Fibroblast of peridontal ligament (primary cell): ENCODE data around the gene NELFE.
"Not testable (repeated sequence)": the region's sequence is repeated elsewhere in the genome, so short reads cannot be mapped to it uniquely, and the experiment has no call there.

Experiments
- DNase-seq: peaks from one replicate; pipeline ENCODE4 v3.0.0-alpha.2; 2010; ENCODE audit errors: extremely low read depth

NELFE gene

DNA sequence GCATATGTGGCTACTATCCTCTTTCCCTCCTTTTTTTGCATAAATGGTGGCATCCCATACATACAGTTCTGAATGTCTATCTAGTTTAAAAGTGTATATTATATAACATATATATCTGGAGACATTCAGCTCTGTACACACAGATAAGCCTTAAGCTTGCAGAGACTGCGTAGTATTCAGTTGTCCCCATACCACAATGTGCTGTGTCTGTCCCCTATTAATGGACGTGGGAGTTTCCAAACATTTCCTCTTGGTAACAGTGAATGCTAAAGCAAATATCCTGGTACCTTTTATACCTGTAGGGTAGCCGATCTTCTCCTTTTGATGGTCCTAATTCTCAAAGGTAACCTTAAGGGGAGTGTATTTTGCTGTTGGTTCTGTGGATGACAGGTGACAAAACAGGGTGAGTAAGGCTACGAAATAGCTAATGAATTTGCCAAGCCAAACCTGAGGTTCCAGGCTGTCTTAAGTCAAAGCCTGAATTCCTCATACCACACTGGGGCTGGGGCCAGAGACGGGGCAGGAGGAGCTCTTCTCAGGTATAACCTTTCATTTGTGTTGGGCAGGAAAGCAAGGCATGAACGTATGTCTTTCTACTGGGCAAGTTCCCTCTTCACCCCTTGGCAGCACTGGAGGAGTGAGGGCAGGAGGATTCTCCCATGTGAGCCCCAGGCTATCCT lies 39.0 kb downstream of the NELFE start:
- DNase-seq = no peak

DNA sequence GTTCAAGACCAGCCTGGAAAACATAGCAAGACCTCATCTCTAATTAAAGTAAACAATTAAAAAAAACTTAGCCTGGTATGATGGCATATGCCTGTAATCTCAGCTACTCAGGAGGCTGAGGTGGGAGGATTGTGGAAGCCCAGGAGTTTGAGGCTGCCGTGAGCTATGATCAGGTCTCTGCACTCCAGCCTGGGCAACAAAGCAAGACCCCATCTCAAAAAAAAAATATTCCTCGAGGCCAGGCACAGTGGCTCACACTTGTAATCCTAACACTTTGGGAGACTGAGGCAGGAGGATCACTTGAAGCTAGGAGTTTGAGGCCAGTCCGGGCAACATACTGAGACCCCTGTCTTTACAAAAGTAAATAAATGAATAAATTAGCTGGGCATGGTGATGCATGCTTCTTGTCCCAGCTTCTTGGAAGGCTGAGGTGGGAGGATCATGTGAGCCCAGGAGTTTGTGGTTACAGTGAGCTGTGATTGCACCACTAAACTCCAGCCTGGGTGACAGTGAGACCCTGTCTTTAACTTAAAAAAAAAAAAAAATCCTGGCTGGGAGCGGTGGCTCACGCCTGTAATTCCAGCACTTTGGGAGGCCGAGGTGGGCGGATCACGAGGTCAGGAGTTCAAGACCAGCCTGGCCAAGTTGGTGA lies 40.6 kb downstream of the NELFE start:
- DNase-seq = no peak

DNA sequence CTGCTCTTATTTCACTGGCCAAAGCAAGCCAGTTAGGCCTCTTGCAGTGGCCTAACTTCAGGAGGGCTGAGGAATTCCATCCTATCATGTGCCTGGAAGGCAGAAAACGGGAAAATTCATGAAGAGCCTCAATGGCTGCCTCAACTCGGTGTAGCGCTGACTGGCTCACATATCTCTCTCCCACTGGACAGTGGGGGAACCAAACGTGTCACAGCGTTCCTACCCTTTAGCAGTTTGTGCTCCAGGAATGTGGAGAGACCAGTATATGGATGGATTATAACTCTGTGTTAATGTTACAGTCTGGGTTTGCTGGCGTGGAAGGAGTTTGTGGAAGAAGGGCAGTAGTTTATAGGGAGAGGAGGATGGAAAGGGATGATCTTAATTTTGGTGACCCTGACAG lies 43.0 kb downstream of the NELFE start:
- DNase-seq = no peak

DNA sequence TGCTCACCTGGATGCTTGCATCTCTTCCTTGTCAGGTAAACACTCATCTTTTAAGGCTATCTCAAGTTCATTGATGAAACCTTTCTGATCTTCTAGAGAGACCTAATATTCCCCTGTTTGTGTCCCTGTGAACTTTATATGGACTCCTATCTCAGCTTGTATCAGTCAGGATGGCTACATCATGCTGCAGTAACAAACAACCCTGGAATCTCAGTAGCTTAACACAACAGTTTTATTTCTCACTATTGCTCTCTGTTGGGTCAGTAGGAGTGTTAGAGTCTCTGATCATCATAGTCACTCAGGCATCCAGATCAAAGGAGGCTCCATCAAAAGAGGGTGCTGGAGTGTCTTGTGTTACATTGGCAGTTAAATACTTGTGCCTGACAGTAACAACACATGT lies 43.4 kb downstream of the NELFE start:
- DNase-seq = no peak

DNA sequence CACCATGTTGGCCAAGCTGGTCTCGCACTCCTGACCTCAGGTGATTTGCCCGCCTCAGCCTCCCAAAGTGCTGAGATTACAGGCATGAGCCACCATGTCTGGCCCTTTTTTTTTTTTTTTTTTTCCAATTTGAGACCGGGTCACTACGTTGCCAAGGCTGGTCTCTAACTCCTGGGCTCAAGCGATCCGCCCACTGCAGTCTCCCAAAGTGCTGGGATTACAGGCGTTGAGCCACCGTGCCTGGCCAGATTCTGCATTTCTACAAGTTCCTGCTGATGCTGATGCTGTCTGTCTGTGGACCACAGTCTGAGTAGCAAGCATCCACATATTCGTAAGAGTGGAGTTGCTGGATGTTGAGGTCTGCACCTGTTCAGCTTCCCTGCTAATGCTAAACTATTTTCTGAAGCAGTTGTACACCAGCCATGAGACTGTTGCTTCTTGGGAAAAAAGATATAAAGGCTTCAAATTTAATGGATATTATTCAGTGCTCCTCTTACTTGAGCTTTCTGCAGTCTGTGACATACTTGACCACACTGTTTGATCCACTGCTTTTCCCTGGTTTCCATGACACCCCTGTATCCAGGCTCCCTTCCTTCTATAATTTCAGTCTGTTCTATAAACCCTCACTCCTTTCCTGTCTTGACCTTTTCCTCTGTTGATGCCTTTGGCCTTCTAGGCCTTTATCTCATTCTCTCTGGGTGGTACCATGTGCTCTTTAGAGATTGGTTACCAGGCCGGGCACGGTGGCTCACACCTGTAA lies 46.8 kb downstream of the NELFE start:
- DNase-seq = peak; percentile 25

DNA sequence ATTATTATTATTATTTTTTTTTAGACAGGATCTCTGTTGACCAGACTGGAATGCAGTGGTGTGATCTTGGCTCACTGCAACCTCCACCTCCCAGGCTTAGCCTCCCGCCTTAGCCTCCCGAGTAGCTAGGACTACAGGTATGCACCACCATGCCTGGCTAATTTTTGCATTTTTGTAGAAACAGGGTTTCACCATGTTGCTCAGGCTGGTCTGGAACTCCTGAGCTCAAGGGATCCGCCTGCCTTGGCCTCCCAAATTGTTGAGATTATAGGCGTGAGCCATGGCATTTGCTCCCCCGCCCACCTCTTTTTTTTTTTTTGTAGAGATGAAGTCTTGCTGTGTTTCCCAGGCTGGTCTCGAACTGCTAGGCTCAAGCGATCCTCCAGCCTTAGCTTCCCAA lies 49.5 kb downstream of the NELFE start:
- not testable (repeated sequence) for DNase-seq

DNA sequence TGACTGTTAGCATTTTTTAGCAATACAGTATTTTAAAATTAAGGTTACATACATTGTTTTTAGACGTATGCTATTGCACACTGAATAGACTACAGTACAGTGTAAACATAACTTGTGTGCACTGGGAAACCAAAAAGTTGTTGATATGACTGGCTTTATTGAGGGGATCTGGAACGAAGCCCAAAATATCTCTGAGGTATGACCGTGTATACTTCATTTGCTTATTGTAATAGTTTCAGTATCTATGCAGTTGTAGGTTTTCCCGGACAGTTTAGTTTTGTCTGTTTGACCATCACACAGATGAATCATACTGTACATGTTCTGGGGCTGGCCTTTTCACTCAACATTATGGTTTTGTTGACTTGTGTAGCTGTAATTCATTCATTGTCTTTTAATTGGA lies 50.0 kb downstream of the NELFE start:
- peak; percentile 62 for DNase-seq

DNA sequence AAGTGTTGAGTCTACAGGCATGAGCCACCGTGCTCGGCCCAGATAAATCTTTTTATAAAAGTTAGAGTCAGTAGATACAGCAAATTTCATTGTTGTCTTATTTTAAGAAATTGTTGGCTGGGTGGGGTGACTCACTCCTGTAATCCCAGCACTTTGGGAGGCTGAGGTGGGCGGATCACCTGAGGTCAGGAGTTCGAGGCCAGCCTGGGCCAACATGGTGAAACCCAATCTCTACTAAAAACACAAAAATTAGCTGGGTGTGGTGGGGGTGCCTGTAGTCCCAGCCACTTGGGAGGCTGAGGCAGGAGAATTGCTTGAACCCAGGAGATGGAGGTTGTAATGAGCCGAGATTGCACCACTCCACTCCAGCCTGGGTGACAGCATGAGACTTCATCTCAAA lies 50.5 kb downstream of the NELFE start:
- not testable (repeated sequence) for DNase-seq

DNA sequence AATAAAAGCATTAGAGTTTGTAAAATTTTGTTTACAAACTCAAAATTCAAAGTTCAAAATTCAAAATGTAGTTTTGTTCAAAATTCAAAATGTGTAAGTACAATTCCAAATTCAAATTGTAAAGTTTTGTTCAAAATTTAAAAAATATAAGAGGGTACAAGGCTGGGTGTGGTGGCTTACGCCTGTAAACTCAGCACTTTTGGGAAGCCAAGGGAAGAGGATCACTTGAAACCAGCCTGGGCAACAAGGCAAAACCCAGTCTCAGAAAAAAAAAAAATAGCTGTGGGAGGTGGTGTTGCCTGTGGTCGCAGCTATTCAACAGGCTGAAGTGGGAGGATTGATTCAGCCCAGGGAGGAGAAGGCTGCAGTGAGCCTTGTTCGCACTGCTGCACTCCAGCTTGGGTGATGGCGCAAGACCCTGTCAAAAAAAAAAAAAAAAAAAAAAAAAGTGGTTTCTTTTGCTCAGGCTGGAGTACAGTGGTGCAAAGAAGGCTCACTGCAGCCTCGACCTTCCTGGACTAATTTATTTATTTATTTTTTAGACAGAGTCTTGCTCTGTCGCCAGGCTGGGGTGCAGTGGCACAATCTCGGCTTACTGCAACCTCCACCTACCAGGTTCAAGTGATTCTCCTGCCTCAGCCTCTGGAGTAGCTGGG lies 51.5 kb downstream of the NELFE start:
- DNase-seq = peak; percentile 88

DNA sequence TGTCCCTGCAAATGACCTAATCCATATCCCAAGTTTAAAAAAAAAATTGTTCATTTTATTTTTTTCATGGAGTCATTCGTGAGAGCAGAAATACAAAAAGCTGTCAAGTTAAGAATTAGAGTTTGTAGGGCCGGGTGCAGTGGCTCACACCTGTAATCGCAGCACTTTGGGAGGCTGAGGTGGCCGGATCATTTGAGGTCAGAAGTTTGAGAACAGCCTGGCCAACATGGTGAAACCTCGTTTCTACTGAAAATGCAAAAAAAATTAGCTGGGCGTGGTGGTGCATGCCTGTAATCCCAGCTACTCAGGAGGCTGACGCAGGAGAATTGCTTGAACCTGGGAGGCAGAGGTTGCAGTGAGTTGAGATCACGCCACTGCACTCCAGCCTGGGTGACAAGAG lies 52.0 kb downstream of the NELFE start:
- not testable (repeated sequence) for DNase-seq

DNA sequence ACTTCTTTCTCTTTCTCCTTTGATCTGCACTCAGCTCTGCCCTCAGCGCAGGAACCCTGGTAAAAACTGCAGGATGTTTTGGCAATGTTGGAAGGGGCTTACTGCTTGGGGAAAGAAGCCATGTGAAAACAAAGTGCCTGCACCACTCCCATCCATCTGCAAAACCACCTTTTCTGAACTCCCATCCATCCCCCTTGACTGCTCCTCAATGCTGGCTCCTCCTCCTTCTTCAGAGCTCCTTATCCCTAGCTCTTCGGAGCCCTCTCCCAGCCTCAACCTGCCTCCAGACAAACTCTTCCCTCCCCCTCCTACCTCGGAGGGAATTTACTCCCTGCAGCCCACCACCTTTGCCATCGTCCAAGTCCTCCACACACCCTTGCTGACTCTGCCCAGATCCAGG lies 52.6 kb downstream of the NELFE start:
- no peak for DNase-seq

DNA sequence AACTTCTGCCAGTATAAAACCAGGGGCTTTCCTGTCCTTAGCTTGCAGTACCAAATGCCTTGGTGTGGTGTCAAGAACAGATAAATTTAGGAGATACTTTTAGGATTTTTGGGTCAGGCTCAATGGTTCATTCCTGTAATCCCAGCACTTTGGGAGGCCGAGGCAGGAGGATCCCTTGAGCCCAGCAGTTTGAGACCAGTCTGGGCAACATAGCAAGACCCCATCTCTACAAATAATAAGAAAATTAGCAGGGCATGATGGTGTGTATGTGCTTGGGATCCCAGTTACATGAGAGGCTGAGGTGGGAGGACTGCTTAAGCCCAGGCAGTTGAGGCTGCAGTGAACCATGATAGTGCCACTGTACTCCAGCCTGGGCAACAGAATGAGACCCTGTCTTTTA lies 53.7 kb downstream of the NELFE start:
- DNase-seq = no peak

DNA sequence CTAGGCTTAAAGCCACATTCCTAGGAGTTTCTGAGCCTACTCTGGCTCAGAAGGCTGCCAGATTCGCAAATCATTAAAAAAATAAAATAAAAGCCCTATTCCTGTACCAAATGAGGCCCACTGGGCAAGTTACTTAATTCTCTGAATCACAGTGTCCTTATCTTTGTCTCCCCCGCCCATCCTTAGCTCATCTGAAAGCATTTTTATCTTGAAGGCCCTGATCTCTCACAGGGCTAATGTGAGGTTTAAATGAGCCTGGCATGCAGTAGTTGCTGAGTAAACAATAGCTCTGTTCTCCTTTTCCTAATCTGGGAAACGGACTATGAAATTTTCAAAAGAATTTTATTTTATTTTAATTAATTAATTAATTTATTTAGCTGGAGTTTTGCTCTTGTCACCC lies 54.8 kb downstream of the NELFE start:
- DNase-seq = no peak
